IMR-90 (cell line): Measurements from ENCODE around the gene ASB5. TPM values are rescaled to one million over a fixed set of nuclear protein-coding genes. Genes with fewer than 3 reads are reported as not detected.

ENCODE experiments used
- ATAC-seq: fragments of 200-7000 bp; cut with Tn5 transposase; 2 replicates; pipeline ENCODE4 v1.9.1; 2020; ENCODE audit warnings: low read depth, mild to moderate bottlenecking, moderate library complexity
- BruUV-seq: library from RNA; stranded (reverse); fragments of 400-500 nt; replicated peaks from 2 replicates; lab custom pipeline; 2021; lab: Mats Ljungman, UMichigan
- CTCF ChIA-PET: fragments of 300-600 bp; formaldehyde crosslinking; extraction: SDS; loops from one replicate; lab custom pipeline; 2021; ENCODE audit warnings: antibody characterized with exemption; lab: Yijun Ruan, JAX
- POLR2A ChIA-PET: fragments of 300-600 bp; sonication (Branson Sonifier 250); formaldehyde crosslinking; loops from one replicate; lab custom pipeline; 2022; ENCODE audit warnings: antibody characterized with exemption; ENCODE audit not compliant: unreplicated experiment; lab: Charles Lee
- DNase-seq: peaks from one replicate; pipeline ENCODE4 v3.0.0; 2013
- H2AFZ ChIP-seq: replicated peaks from 2 replicates; pipeline ENCODE3; 2013; ENCODE audit warnings: low read length, mild to moderate bottlenecking; ENCODE audit not compliant: poor library complexity
- H2AK5ac ChIP-seq: 2 replicates; pipeline ENCODE4 v1.6.1; 2013; ENCODE audit warnings: low read depth, low read length, inconsistent platforms
- H2AK9ac ChIP-seq: replicated peaks from 2 replicates; pipeline ENCODE3; 2013; ENCODE audit warnings: mild to moderate bottlenecking, low read depth, low read length, moderate library complexity; ENCODE audit not compliant: poor library complexity
- H2BK120ac ChIP-seq: 2 replicates; pipeline ENCODE4 v1.6.1; 2013; ENCODE audit warnings: low read depth, low read length, inconsistent platforms
- H2BK15ac ChIP-seq: 3 replicates; pipeline ENCODE4 v1.6.1; 2013; ENCODE audit warnings: low read depth, low read length, inconsistent platforms
- H2BK20ac ChIP-seq: 2 replicates; pipeline ENCODE4 v1.6.1; 2013; ENCODE audit warnings: low read depth, mild to moderate bottlenecking, inconsistent platforms, low read length, moderate library complexity
- H2BK5ac ChIP-seq: 2 replicates; pipeline ENCODE4 v1.6.1; 2013; ENCODE audit warnings: mild to moderate bottlenecking, low read depth, low read length, inconsistent platforms; ENCODE audit not compliant: poor library complexity, severe bottlenecking
- H3K14ac ChIP-seq: replicated peaks from 2 replicates; pipeline ENCODE4 v1.6.1; 2013; ENCODE audit warnings: low read depth, low read length, inconsistent platforms
- H3K18ac ChIP-seq: 2 replicates; pipeline ENCODE4 v1.6.1; 2013; ENCODE audit warnings: low read depth, low read length, control low read depth
- H3K23ac ChIP-seq: 2 replicates; pipeline ENCODE4 v1.6.1; 2013; ENCODE audit warnings: low read depth, low read length, inconsistent platforms
- H3K27ac ChIP-seq: 2 replicates; pipeline ENCODE4 v1.5.1; 2013; ENCODE audit warnings: mild to moderate bottlenecking, control low read depth, low read length; ENCODE audit not compliant: insufficient read depth
- H3K27me3 ChIP-seq: 2 replicates; pipeline ENCODE4 v1.6.1; 2013; ENCODE audit warnings: low read length; ENCODE audit not compliant: control insufficient read depth, insufficient read depth
- H3K36me3 ChIP-seq: 2 replicates; pipeline ENCODE4 v1.6.1; 2013; ENCODE audit warnings: low read length, mixed read lengths; ENCODE audit not compliant: control insufficient read depth, insufficient read depth
- H3K4ac ChIP-seq: 2 replicates; pipeline ENCODE4 v1.6.1; 2013; ENCODE audit warnings: low read depth, low read length, inconsistent platforms
- H3K4me1 ChIP-seq: 2 replicates; pipeline ENCODE4 v1.6.1; 2013; ENCODE audit warnings: low read length, mixed read lengths; ENCODE audit not compliant: control insufficient read depth, insufficient read depth
- H3K4me2 ChIP-seq: 2 replicates; pipeline ENCODE4 v1.6.1; 2013; ENCODE audit warnings: low read depth, mild to moderate bottlenecking, control low read depth, low read length, moderate library complexity
- H3K4me3 ChIP-seq: 2 replicates; pipeline ENCODE4 v1.5.1; 2013; ENCODE audit warnings: low read depth, mild to moderate bottlenecking, control low read depth, low read length, moderate library complexity; ENCODE audit not compliant: insufficient read depth
- H3K56ac ChIP-seq: 2 replicates; pipeline ENCODE4 v1.6.1; 2013; ENCODE audit warnings: low read length, inconsistent platforms; ENCODE audit not compliant: insufficient read depth; ENCODE audit errors: extremely low read depth
- H3K79me1 ChIP-seq, 2 experiments: 2 replicates each; pipeline ENCODE4 v1.6.1; 2013; ENCODE audit warnings: low read length in 2 of 2, inconsistent platforms in 1 of 2, low read depth in 1 of 2
- H3K9ac ChIP-seq: 2 replicates; pipeline ENCODE4 v1.6.1; 2013; ENCODE audit warnings: low read depth, low read length, control low read depth
- H3K9me1 ChIP-seq: 2 replicates; pipeline ENCODE4 v1.6.1; 2013; ENCODE audit warnings: low read length, inconsistent platforms; ENCODE audit not compliant: insufficient read depth
- H3K9me3 ChIP-seq: 2 replicates; pipeline ENCODE4 v1.6.1; 2013; ENCODE audit warnings: low read length; ENCODE audit not compliant: control insufficient read depth, insufficient read depth
- H4K20me1 ChIP-seq: 2 replicates; pipeline ENCODE4 v1.6.1; 2013; ENCODE audit warnings: low read length, inconsistent platforms; ENCODE audit not compliant: insufficient read depth
- H4K5ac ChIP-seq: 2 replicates; pipeline ENCODE4 v1.6.1; 2013; ENCODE audit warnings: mild to moderate bottlenecking, low read depth, low read length, control low read depth
- H4K8ac ChIP-seq, 2 experiments: 2 replicates each; pipeline ENCODE4 v1.6.1; 2013; ENCODE audit warnings: low read depth in 2 of 2, low read length in 2 of 2, control low read depth in 1 of 2, inconsistent platforms in 1 of 2
- H4K91ac ChIP-seq: 2 replicates; pipeline ENCODE4 v1.6.1; 2013; ENCODE audit warnings: low read depth, low read length, inconsistent platforms; ENCODE audit not compliant: insufficient read depth
- BHLHE40 ChIP-seq: fragments of 150-350 bp; IDR thresholded peaks from 2 replicates; pipeline ENCODE4 v1.6.1; 2016; ENCODE audit warnings: mild to moderate bottlenecking, low read depth, low read length
- CEBPB ChIP-seq: IDR thresholded peaks from 2 replicates; pipeline ENCODE4 v1.6.1; 2012; ENCODE audit warnings: low read depth, low read length, improper control_type of control experiment
- FOS ChIP-seq: fragments of 150-350 bp; IDR thresholded peaks from 2 replicates; pipeline ENCODE4 v1.6.1; 2016; ENCODE audit warnings: low read depth, low read length
- MAFK ChIP-seq: IDR thresholded peaks from 2 replicates; pipeline ENCODE4 v1.6.1; 2012; ENCODE audit warnings: low read depth, low read length, improper control_type of control experiment
- MAZ ChIP-seq: IDR thresholded peaks from 2 replicates; pipeline ENCODE4 v1.6.1; 2012; ENCODE audit warnings: low read depth, mild to moderate bottlenecking, low read length, improper control_type of control experiment, moderate library complexity, borderline replicate concordance
- MXI1 ChIP-seq: IDR thresholded peaks from 2 replicates; pipeline ENCODE4 v1.6.1; 2012; ENCODE audit warnings: low read depth, mild to moderate bottlenecking, low read length, moderate library complexity, borderline replicate concordance
- NFE2L2 ChIP-seq: fragments of 150-350 bp; IDR thresholded peaks from 2 replicates; pipeline ENCODE4 v1.6.1; 2016; ENCODE audit warnings: low read depth, mild to moderate bottlenecking, low read length
- POLR2A ChIP-seq: IDR thresholded peaks from 2 replicates; pipeline ENCODE4 v1.6.1; 2012; ENCODE audit warnings: mild to moderate bottlenecking, low read depth, low read length
- RAD21 ChIP-seq: IDR thresholded peaks from 2 replicates; pipeline ENCODE4 v1.6.1; 2012; ENCODE audit warnings: low read length, improper control_type of control experiment
- RCOR1 ChIP-seq: IDR thresholded peaks from 2 replicates; pipeline ENCODE4 v1.6.1; 2012; ENCODE audit warnings: mild to moderate bottlenecking, low read length, improper control_type of control experiment; ENCODE audit not compliant: insufficient replicate concordance
- RFX5 ChIP-seq: IDR thresholded peaks from 2 replicates; pipeline ENCODE4 v1.8.0; 2012; ENCODE audit warnings: low read depth, mild to moderate bottlenecking, low read length, moderate library complexity
- SMC3 ChIP-seq: fragments of 150-350 bp; IDR thresholded peaks from 2 replicates; pipeline ENCODE4 v1.6.1; 2016; ENCODE audit warnings: low read depth, mild to moderate bottlenecking, antibody characterized with exemption, low read length, moderate library complexity
- WGBS, 2 experiments: methylation state at CpG; one replicate each; pipeline versions ENCODE4 v1.1.5 to v1.1.7; 2013; ENCODE audit warnings: missing lambda C conversion rate in 2 of 2; ENCODE audit not compliant: insufficient read length in 1 of 2; ENCODE audit errors: extremely low coverage in 2 of 2; 5-methylcytosine and 5-hydroxymethylcytosine counted together
- dilution Hi-C: fragments of 300-500 bp; cut with HindIII; formaldehyde crosslinking; loops from one replicate; pipeline ENCODE4 v1.14.3; 2018; ENCODE audit warnings: low sequenced_read_pairs; ENCODE audit not compliant: unreplicated experiment
- in situ Hi-C: fragments of 300-500 bp; cut with MboI; formaldehyde crosslinking; loops from 3 replicates; pipeline ENCODE4 v1.14.3; 2019; ENCODE audit warnings: low sequenced_read_pairs, inconsistent platforms, mixed read lengths
- intact Hi-C: fragments of 100-400 bp; cut with micrococcal nuclease; formaldehyde crosslinking; loops from 2 replicates; pipeline ENCODE4 v1.10.0; 2022
- polyA plus RNA-seq, 3 experiments: library from polyadenylated mRNA; depleted of rRNA; stranded (reverse); fragments of >200 nt; gene quantifications; 2 replicates each; pipeline ENCODE4 v1.2.3, GENCODE V29; 2012; ENCODE audit warnings: low replicate concordance in 1 of 3
- total RNA-seq: library from RNA; depleted of rRNA; stranded (reverse); fragments of >200 nt; gene quantifications from 2 replicates; pipeline ENCODE4 v1.2.3, GENCODE V29; 2012
- TF ChIP-seq, protein P1 (sequence below): conservative IDR thresholded peaks from 2 replicates; pipeline ENCODE4 v1.5.1; 2012; ENCODE audit warnings: mild to moderate bottlenecking, low read depth, low read length, improper control_type of control experiment
- TF ChIP-seq, protein P2 (sequence below): fragments of 150-350 bp; IDR thresholded peaks from 2 replicates; pipeline ENCODE4 v1.6.1; 2016; ENCODE audit warnings: low read depth, mild to moderate bottlenecking, low read length, moderate library complexity, borderline replicate concordance

The ASB5 gene
- total and polyA plus RNA-seq, 2 of the 4 experiments (the other 2 are of a cell fraction) = 0.18 to 0.21 TPM

DNA sequence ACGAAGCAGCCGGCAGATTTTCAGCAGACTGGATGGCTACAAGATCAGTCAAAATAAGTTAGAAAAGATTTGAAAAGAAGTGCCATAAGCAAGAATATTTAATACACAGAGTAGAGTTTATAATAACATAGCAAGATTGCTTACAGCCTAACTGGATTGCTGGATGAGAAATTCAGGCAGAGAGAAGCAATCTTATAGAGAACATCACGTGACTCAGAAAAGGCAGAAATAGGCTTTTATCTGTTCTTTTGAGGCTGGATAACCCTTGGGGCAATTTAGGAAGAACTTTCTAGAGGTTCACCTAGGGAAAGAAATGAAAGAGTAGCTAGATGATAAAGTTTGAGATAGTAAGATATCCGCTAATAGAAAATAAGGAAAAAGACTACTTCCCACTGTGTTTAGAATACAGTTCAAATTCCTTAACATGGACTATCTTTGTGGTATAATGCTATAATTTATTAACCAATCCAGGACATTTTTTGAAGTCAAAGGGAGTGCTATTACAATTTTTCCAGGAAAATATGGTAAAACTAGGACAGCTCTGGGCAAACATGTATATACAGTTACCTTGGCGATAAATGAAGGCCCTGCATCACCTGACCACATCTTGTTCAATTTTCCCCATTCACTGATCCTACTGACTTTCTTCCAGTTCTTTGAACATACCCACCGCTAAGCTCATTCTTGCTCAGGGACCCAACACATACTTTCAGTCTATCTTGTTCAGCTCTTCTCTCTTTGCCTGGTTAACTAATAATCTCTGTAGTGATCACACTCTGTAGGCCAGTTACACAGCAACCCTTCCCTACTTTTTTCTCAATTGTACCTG lies 38.0 kb upstream of the ASB5 start:
- H3K4me2 ChIP-seq = no peak overlapping the region
- DNase-seq (no peak), ATAC-seq (no peak)
- no peak overlapping the region for H3K18ac ChIP-seq
- ChIA-PET POLR2A (no interaction called here), CTCF (interaction anchor here (0.6 to 1.7 kb wide), 4 partner anchors 16 to 1081 kb away, joined by 3 to 5 read pairs (median 4); no protein-coding TSS in a partner anchor)
- H2AK5ac ChIP-seq = no peak overlapping the region
- H3K56ac ChIP-seq = no peak overlapping the region
- H3K27me3 ChIP-seq = no peaks in the 10 kb centered on the region
- no peak overlapping the region; the same call in 1 of the 2 replicates for H2BK120ac ChIP-seq
- no peak overlapping the region for H4K8ac ChIP-seq
- no peak overlapping the region for H3K27ac ChIP-seq
- 86% methylated on average over 2 of the region's 6 CpGs; no CpG with 5 or more reads in 1 of the 2 experiments for WGBS, 2 experiments
- no peak overlapping the region for H3K4ac ChIP-seq
- no peak overlapping the region for H2BK15ac ChIP-seq
- no peak overlapping the region for H2BK20ac ChIP-seq
- peaks cover 5% of the 10 kb centered on the region; the same call in 1 of the 2 replicates for H3K9me1 ChIP-seq
- no TSS peak for BruUV-seq
- H3K4me1 ChIP-seq = peaks cover 2% of the 10 kb centered on the region; the same call in 1 of the 2 replicates
- in situ Hi-C loops (no loop called here), intact Hi-C loops (no loop called here), dilution Hi-C loops (no loop called here)
- no peak overlapping the region for H3K4me3 ChIP-seq
- no peak overlapping the region for H2BK5ac ChIP-seq
- H4K20me1 ChIP-seq = no peaks in the 10 kb centered on the region
- no peaks in the 10 kb centered on the region for H3K9me3 ChIP-seq
- peak overlapping the region; percentile 33; the same call in 1 of the 2 replicates for H4K91ac ChIP-seq
- H3K23ac ChIP-seq = no peak overlapping the region
- H3K79me1 ChIP-seq = no peaks in the 10 kb centered on the region
- H3K9ac ChIP-seq = no peak overlapping the region
- no peaks in the 10 kb centered on the region for H3K36me3 ChIP-seq
- H3K14ac ChIP-seq = no peak overlapping the region
- H4K5ac ChIP-seq = no peak overlapping the region
- peak overlapping the region; percentile 10 for H2AFZ ChIP-seq
- H2AK9ac ChIP-seq = no peak overlapping the region
- TF ChIP-seq FOS = no peak
- no peak for TF ChIP-seq RAD21
- no peak for TF ChIP-seq RFX5
- no peak for TF ChIP-seq SMC3
- no peak for TF ChIP-seq MAFK
- TF ChIP-seq NFE2L2 = no peak
- no peak for TF ChIP-seq MAZ
- TF ChIP-seq POLR2A = no peak
- TF ChIP-seq CEBPB = no peak
- no peak for TF ChIP-seq MXI1
- TF ChIP-seq, protein P1, sequence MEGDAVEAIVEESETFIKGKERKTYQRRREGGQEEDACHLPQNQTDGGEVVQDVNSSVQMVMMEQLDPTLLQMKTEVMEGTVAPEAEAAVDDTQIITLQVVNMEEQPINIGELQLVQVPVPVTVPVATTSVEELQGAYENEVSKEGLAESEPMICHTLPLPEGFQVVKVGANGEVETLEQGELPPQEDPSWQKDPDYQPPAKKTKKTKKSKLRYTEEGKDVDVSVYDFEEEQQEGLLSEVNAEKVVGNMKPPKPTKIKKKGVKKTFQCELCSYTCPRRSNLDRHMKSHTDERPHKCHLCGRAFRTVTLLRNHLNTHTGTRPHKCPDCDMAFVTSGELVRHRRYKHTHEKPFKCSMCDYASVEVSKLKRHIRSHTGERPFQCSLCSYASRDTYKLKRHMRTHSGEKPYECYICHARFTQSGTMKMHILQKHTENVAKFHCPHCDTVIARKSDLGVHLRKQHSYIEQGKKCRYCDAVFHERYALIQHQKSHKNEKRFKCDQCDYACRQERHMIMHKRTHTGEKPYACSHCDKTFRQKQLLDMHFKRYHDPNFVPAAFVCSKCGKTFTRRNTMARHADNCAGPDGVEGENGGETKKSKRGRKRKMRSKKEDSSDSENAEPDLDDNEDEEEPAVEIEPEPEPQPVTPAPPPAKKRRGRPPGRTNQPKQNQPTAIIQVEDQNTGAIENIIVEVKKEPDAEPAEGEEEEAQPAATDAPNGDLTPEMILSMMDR = no peak
- TF ChIP-seq RCOR1 = no peak
- TF ChIP-seq, protein P2, sequence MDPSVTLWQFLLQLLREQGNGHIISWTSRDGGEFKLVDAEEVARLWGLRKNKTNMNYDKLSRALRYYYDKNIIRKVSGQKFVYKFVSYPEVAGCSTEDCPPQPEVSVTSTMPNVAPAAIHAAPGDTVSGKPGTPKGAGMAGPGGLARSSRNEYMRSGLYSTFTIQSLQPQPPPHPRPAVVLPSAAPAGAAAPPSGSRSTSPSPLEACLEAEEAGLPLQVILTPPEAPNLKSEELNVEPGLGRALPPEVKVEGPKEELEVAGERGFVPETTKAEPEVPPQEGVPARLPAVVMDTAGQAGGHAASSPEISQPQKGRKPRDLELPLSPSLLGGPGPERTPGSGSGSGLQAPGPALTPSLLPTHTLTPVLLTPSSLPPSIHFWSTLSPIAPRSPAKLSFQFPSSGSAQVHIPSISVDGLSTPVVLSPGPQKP = no peak
- TF ChIP-seq BHLHE40 = no peak
